GM12878 (cell line): Measurements from ENCODE around the gene PHOX2A. TPM values are rescaled to one million over a fixed set of nuclear protein-coding genes. Genes with fewer than 3 reads are reported as not detected.
A peak's percentile ranks its signal among the peaks of the same experiment; 100 is the strongest.

Experiments
- ATAC-seq: fragments of 200-7000 bp; cut with Tn5 transposase; 3 replicates; pipeline ENCODE4 v1.9.1; 2020; ENCODE audit warnings: mild to moderate bottlenecking, moderate library complexity
- BruUV-seq: library from RNA; stranded (reverse); fragments of 400-500 nt; replicated peaks from 2 replicates; lab custom pipeline; 2021; lab: Mats Ljungman, UMichigan
- CTCF ChIA-PET: fragments of 300-600 bp; sonication (Branson Sonifier 250); formaldehyde crosslinking; extraction: SDS; loops from one replicate; lab custom pipeline; 2021; ENCODE audit warnings: inconsistent platforms; lab: Yijun Ruan, JAX
- POLR2A ChIA-PET: fragments of 350-600 bp; formaldehyde crosslinking; extraction: SDS; loops from one replicate; lab custom pipeline; 2021; ENCODE audit warnings: inconsistent platforms; lab: Charles Lee
- RAD21 ChIA-PET: fragments of 300-600 bp; sonication (Branson Sonifier 250); formaldehyde crosslinking; loops from one replicate; lab custom pipeline; 2023; ENCODE audit warnings: antibody characterized with exemption; ENCODE audit not compliant: unreplicated experiment; lab: Charles Lee
- SMC1A ChIA-PET: fragments of 300-600 bp; sonication (Branson Sonifier 250); formaldehyde crosslinking; loops from one replicate; lab custom pipeline; 2023; ENCODE audit not compliant: unreplicated experiment, uncharacterized antibody; lab: Charles Lee
- DNase-seq: peaks from one replicate; pipeline ENCODE4 v3.0.0-alpha.2; 2011; ENCODE audit warnings: low read depth, low spot score
- FAIRE-seq: peaks from 3 replicates; lab custom pipeline; 2011; peaks lifted over from hg19 to GRCh38; lab: Jason Lieb, UNC
- H2AFZ ChIP-seq: 2 replicates; pipeline ENCODE4 v1.6.0; 2011; ENCODE audit warnings: low read depth, low read length, control low read depth; ENCODE audit not compliant: control insufficient read depth
- H3K27ac ChIP-seq: 2 replicates; pipeline ENCODE4 v1.5.1; 2011; ENCODE audit warnings: control low read depth; ENCODE audit not compliant: control insufficient read depth, insufficient read depth
- H3K27me3 ChIP-seq, 2 experiments: replicated peaks in 1 of 2; 2 replicates each; pipeline versions ENCODE4 v1.6.0 to v1.6.1; 2011; ENCODE audit warnings: low read length in 1 of 2; ENCODE audit not compliant: control insufficient read depth in 2 of 2, insufficient read depth in 2 of 2
- H3K36me3 ChIP-seq, 2 experiments: 2 replicates each; pipeline ENCODE4 v1.5.1; 2011; ENCODE audit warnings: low read length in 1 of 2; ENCODE audit not compliant: control insufficient read depth in 2 of 2, insufficient read depth in 2 of 2
- H3K4me1 ChIP-seq: 2 replicates; pipeline ENCODE4 v1.6.1; 2011; ENCODE audit warnings: mild to moderate bottlenecking, low read length, moderate library complexity, mixed read lengths; ENCODE audit not compliant: control insufficient read depth, insufficient read depth
- H3K4me2 ChIP-seq: 2 replicates; pipeline ENCODE4 v1.6.0; 2011; ENCODE audit warnings: control low read depth; ENCODE audit not compliant: control insufficient read depth, insufficient read depth
- H3K4me3 ChIP-seq: fragments of 200-600 bp; sonication (generic); 2 replicates; pipeline ENCODE4 v1.5.1; 2016
- H3K79me2 ChIP-seq: 2 replicates; pipeline ENCODE4 v1.6.0; 2011; ENCODE audit warnings: low read length; ENCODE audit not compliant: control insufficient read depth, insufficient read depth
- H3K9ac ChIP-seq: 2 replicates; pipeline ENCODE4 v1.8.0; 2011; ENCODE audit warnings: low read length, control low read depth, mixed read lengths; ENCODE audit not compliant: control insufficient read depth, insufficient read depth
- H3K9me3 ChIP-seq: replicated peaks from 3 replicates; pipeline ENCODE4 v1.5.1; 2011; ENCODE audit warnings: mild to moderate bottlenecking, low read length; ENCODE audit not compliant: control insufficient read depth, insufficient read depth
- H4K20me1 ChIP-seq: 2 replicates; pipeline ENCODE4 v1.6.0; 2011; ENCODE audit not compliant: control insufficient read depth, insufficient read depth
- POLR2A ChIP-seq: IDR thresholded peaks from 2 replicates; pipeline ENCODE4 v1.6.1; 2011; ENCODE audit warnings: low read depth, mild to moderate bottlenecking, low read length
- RBBP5 ChIP-seq: fragments of 200-600 bp; sonication (generic); conservative IDR thresholded peaks from 2 replicates; pipeline ENCODE4 v1.6.1; 2016
- YBX1 ChIP-seq: fragments of 450-650 bp; IDR thresholded peaks from 2 replicates; pipeline ENCODE4 v1.6.1; 2016; ENCODE audit warnings: antibody characterized with exemption
- WGBS: methylation state at CpG from one replicate; pipeline ENCODE4 v1.1.6; 2016; ENCODE audit warnings: low lambda C conversion rate; ENCODE audit not compliant: insufficient replicate concordance, insufficient coverage; ENCODE audit errors: missing lambda C conversion rate; 5-methylcytosine and 5-hydroxymethylcytosine counted together
- in situ Hi-C: fragments of 300-500 bp; cut with MboI; formaldehyde crosslinking; loops from 9 replicates; pipeline ENCODE4 v1.14.3; 2018; ENCODE audit warnings: mixed read lengths
- intact Hi-C: fragments of 100-400 bp; cut with micrococcal nuclease; formaldehyde crosslinking; loops from one replicate; pipeline ENCODE4 v1.14.2; 2022; ENCODE audit not compliant: unreplicated experiment
- polyA plus RNA-seq, 11 experiments: library from polyadenylated mRNA; depleted of rRNA in 4 of 11; unstranded in 6 of 11; stranded (reverse) in 5 of 11; fragments of >200 nt; fragmentation: Nextera tagmentation in 4 of 11; fragmentation: Illumina TruSeq in 1 of 11; extraction: Ambion mirVana in 4 of 11; extraction: Trizol in 1 of 11; gene quantifications; 1 replicate in 1 of 11; 2 replicates in 10 of 11; pipeline versions ENCODE4 v1.2.1 to v1.2.3, GENCODE V29; 2011 to 2016; ENCODE audit warnings: inconsistent platforms in 2 of 11, missing spikeins in 2 of 11, low read depth in 1 of 11
- total RNA-seq, 4 experiments: library from RNA; depleted of rRNA in 3 of 4; stranded (reverse); fragments of >200 nt in 3 of 4; fragmentation: Illumina TruSeq in 1 of 4; extraction: Trizol in 1 of 4; gene quantifications; 2 replicates each; pipeline versions ENCODE4 v1.2.1 to v1.2.3, GENCODE V29; 2013 to 2021
- TF ChIP-seq, protein P1 (sequence below): fragments of 450-650 bp; IDR thresholded peaks from 2 replicates; pipeline ENCODE4 v1.6.1; 2017; ENCODE audit warnings: antibody characterized with exemption, mild to moderate bottlenecking, moderate library complexity

PHOX2A gene
- total and polyA plus RNA-seq, 10 of the 15 experiments (the other 5 are each of a cell fraction or from before 2014, with no cell fraction given), result not detected

DNA sequence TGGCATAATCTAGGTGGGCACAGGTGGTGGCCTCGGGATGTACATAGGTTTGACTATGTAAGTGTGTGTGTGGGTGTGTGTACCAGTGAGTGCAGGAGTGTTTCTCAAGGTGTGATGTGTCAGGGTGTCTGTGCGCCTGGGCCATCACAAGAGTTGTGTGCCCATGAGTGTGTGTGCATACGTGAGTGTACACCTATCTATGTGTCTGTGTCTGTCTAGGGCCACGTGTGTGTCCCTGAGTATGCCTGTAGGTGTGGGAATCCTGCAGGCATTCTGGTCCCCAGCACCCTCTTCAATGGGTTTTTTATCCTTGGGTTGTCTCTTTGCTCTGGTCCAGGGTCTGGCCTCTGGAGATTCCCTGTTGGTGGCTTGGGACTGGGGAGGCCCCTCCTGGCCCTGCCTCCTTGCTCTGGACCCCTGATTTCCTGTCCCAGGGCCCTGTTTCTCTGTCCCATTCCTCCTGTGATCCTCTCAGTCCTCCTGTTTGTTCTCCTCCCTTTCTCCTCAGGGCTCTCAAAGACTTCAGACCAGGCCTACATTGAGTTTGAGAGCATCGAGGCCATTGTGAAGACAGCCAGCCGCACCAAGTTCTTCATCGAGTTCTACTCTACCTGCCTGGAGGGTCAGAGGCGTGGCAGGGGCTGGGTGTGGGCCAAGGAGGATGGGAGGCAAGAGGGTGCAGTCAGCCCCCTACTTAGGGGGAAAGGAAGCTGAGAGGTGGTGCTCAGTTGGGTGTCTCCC, 10.0 kb downstream of the PHOX2A start:
- WGBS, result 93% methylated on average over 8 of the region's 8 CpGs
- ChIA-PET SMC1A (no interaction called here), POLR2A (no interaction called here), RAD21 (interaction anchor here (0.6 kb wide), 1 partner anchor 17 kb away, joined by 4 read pairs; no protein-coding TSS in a partner anchor), CTCF (no interaction called here)
- DNase-seq (no peak), ATAC-seq (no peak), FAIRE-seq (no peak)
- no TSS peak for BruUV-seq
- peaks cover 23 to 27% of the 10 kb centered on the region in 2 experiments; a peak in 3 of 4 replicates for H3K36me3 ChIP-seq
- TF ChIP-seq YBX1 (no peak), RBBP5 (no peak), POLR2A (peak; percentile 39; the same call in 1 of the 2 replicates)
- H2AFZ ChIP-seq, result no peak overlapping the region
- no peak overlapping the region for H3K27ac ChIP-seq
- in situ Hi-C loops (no loop called here), intact Hi-C loops (no loop called here)
- no peak overlapping the region for H3K9ac ChIP-seq
- H3K4me2 ChIP-seq, result no peak overlapping the region
- no peaks in the 10 kb centered on the region for H3K27me3 ChIP-seq
- H3K4me1 ChIP-seq, result no peaks in the 10 kb centered on the region
- no peaks in the 10 kb centered on the region; the same call in none of the 2 replicates for H4K20me1 ChIP-seq
- H3K9me3 ChIP-seq, result no peaks in the 10 kb centered on the region
- no peaks in the 10 kb centered on the region for H3K79me2 ChIP-seq
- H3K4me3 ChIP-seq, result no peak overlapping the region

DNA sequence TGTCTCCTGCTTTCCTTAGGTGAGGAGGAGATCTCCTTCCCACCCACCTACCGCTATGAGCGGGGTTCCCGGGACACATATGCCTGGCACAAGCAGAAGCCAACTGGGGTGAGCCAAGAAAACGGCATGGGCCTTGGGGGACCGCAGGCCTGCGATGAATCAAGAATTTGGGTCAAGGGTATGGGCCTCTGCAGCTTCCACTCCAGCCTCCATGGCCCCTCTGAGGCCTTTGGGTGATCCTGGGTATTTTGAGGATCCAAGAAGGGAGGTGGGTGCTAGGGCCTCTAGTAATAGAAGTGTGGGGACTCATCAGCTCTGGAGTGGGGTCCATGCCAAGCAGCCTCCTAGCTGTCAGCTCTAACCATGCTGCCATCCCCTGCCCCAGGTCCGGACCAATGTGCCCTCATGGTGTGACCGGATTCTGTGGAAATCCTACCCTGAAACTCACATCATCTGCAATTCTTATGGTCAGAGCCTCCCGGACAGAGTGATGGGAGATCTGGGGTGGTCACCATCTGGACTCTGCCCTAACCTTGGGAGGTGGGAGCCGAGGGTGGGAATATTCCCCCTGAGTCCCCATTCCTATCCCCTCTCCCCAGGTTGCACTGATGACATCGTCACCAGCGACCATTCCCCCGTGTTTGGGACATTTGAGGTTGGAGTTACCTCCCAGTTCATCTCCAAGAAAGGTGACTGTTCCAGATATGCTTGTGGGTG, 10.8 kb downstream of the PHOX2A start:
- H3K36me3 ChIP-seq, result peaks cover 24 to 27% of the 10 kb centered on the region in 2 experiments; a peak in 3 of 4 replicates
- ChIA-PET CTCF (no interaction called here), POLR2A (no interaction called here), SMC1A (no interaction called here), RAD21 (no interaction called here)
- 92% methylated on average over 13 of the region's 13 CpGs for WGBS
- H3K79me2 ChIP-seq, result no peaks in the 10 kb centered on the region
- BruUV-seq, result no TSS peak
- no peaks in the 10 kb centered on the region; the same call in 1 of the 2 replicates for H4K20me1 ChIP-seq
- in situ Hi-C loops, result no loop called here
- no peak overlapping the region for H2AFZ ChIP-seq
- ATAC-seq (no peak), DNase-seq (no peak), FAIRE-seq (no peak)
- no peak overlapping the region for H3K4me2 ChIP-seq
- no peak overlapping the region for H3K27ac ChIP-seq
- no peak overlapping the region for H3K9ac ChIP-seq
- intact Hi-C loops, result no loop called here
- no peaks in the 10 kb centered on the region for H3K4me1 ChIP-seq
- no peak overlapping the region for H3K4me3 ChIP-seq
- H3K27me3 ChIP-seq, result no peaks in the 10 kb centered on the region
- peak; percentile 38; the same call in 1 of the 2 replicates for TF ChIP-seq POLR2A
- TF ChIP-seq, protein P1, sequence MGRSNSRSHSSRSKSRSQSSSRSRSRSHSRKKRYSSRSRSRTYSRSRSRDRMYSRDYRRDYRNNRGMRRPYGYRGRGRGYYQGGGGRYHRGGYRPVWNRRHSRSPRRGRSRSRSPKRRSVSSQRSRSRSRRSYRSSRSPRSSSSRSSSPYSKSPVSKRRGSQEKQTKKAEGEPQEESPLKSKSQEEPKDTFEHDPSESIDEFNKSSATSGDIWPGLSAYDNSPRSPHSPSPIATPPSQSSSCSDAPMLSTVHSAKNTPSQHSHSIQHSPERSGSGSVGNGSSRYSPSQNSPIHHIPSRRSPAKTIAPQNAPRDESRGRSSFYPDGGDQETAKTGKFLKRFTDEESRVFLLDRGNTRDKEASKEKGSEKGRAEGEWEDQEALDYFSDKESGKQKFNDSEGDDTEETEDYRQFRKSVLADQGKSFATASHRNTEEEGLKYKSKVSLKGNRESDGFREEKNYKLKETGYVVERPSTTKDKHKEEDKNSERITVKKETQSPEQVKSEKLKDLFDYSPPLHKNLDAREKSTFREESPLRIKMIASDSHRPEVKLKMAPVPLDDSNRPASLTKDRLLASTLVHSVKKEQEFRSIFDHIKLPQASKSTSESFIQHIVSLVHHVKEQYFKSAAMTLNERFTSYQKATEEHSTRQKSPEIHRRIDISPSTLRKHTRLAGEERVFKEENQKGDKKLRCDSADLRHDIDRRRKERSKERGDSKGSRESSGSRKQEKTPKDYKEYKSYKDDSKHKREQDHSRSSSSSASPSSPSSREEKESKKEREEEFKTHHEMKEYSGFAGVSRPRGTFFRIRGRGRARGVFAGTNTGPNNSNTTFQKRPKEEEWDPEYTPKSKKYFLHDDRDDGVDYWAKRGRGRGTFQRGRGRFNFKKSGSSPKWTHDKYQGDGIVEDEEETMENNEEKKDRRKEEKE, result no peak
- TF ChIP-seq, all 136 proteins: peak for 1
- H3K9me3 ChIP-seq, result no peaks in the 10 kb centered on the region
